HL-60 (cell line): ENCODE data around the gene FAM72A.
"Not testable (repeated sequence)": the region's sequence is repeated elsewhere in the genome, so short reads cannot be mapped to it uniquely, and the experiment has no call there.

Source experiments
- CTCF ChIP-seq: IDR thresholded peaks from one replicate; pipeline ENCODE4 v1.5.1; 2011; ENCODE audit warnings: low read length, control low read depth, inconsistent platforms; ENCODE audit not compliant: insufficient read depth
- GABPA ChIP-seq: IDR thresholded peaks from 2 replicates; pipeline ENCODE4 v1.6.1; 2012; ENCODE audit warnings: low read depth
- POLR2AphosphoS5 ChIP-seq: IDR thresholded peaks from 2 replicates; pipeline ENCODE4 v1.6.1; 2012; ENCODE audit warnings: low read depth
- REST ChIP-seq: IDR thresholded peaks from 2 replicates; pipeline ENCODE4 v1.6.1; 2012; ENCODE audit warnings: low read depth; ENCODE audit not compliant: insufficient replicate concordance

- not testable (repeated sequence) for TF ChIP-seq CTCF, POLR2AphosphoS5, REST, GABPA
Measured at GRCh38 chr1:206215600-206216392, 13.2 kb upstream of the FAM72A start.
